ENCODE measurements around the gene GPR148.

- TF ChIP-seq CTCF (conservative IDR thresholded peaks at IDR 0.05; ENCODE audit: low read length) (no peak), EZH2phosphoT487 (IDR thresholded peaks at IDR 0.05; ENCODE audit: borderline replicate concordance) (no peak)
Measured at GRCh38 chr2:130759906-130760753, 31.3 kb downstream of the GPR148 start.

All from Loucy (cell line).